ENCODE results near the gene B3GALNT2.

DNA sequence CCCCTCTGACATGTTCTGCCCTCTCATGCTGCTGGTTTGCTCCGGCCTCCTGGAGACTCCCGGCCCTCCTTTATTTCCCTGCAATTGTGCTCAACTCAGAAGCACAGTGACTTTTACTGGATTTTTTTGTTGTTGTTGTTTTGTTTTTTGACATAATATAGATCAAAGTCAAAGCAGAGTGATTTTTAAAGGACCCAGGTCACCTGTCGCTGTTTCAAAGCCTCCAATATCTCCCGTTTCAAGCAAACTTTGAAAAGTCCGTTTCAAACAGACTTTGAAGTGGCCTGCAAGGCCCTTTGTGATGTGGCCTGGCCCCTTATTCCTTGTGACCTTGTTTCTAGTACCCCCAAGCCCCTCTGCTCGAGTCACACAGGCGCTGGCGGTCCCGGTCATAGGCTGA, 78.9 kb downstream of the B3GALNT2 start:
- TF ChIP-seq, protein P1, sequence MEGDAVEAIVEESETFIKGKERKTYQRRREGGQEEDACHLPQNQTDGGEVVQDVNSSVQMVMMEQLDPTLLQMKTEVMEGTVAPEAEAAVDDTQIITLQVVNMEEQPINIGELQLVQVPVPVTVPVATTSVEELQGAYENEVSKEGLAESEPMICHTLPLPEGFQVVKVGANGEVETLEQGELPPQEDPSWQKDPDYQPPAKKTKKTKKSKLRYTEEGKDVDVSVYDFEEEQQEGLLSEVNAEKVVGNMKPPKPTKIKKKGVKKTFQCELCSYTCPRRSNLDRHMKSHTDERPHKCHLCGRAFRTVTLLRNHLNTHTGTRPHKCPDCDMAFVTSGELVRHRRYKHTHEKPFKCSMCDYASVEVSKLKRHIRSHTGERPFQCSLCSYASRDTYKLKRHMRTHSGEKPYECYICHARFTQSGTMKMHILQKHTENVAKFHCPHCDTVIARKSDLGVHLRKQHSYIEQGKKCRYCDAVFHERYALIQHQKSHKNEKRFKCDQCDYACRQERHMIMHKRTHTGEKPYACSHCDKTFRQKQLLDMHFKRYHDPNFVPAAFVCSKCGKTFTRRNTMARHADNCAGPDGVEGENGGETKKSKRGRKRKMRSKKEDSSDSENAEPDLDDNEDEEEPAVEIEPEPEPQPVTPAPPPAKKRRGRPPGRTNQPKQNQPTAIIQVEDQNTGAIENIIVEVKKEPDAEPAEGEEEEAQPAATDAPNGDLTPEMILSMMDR (IDR thresholded peaks at IDR 0.05; ENCODE audit: low read length) = no peak
- TF ChIP-seq EZH2 (optimal IDR thresholded peaks at IDR 0.05; ENCODE audit: low read depth, low read length) = no peak
